ENCODE results near the gene ERG. TPM values are rescaled to one million over a fixed set of nuclear protein-coding genes. Genes with fewer than 3 reads are reported as not detected.

The ERG gene
- total and polyA plus RNA-seq, 9 of the 15 experiments (the other 6 are each of a cell fraction or from before 2014, with no cell fraction given), result 0.06 TPM; not detected in 8

DNA sequence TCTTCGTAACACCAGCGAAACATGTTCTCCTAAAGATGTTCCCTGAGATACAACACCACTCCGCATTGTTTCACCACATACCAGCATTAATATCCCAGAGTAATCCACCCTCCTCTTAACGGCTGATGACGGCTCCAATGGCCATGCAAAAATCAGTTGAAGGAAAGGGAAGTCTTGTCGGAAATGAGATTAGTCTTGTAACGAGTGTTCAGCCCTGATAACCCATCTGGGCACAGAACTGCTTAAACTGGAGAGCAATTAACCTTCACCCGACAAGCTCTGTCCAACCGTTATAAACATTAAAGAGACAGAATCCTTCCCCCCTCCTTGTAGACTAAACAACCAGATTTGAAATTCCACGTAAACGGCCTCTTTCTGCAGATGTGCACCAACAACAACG, 21.9 kb downstream of the ERG start (continued):
- TF ChIP-seq, protein P1, sequence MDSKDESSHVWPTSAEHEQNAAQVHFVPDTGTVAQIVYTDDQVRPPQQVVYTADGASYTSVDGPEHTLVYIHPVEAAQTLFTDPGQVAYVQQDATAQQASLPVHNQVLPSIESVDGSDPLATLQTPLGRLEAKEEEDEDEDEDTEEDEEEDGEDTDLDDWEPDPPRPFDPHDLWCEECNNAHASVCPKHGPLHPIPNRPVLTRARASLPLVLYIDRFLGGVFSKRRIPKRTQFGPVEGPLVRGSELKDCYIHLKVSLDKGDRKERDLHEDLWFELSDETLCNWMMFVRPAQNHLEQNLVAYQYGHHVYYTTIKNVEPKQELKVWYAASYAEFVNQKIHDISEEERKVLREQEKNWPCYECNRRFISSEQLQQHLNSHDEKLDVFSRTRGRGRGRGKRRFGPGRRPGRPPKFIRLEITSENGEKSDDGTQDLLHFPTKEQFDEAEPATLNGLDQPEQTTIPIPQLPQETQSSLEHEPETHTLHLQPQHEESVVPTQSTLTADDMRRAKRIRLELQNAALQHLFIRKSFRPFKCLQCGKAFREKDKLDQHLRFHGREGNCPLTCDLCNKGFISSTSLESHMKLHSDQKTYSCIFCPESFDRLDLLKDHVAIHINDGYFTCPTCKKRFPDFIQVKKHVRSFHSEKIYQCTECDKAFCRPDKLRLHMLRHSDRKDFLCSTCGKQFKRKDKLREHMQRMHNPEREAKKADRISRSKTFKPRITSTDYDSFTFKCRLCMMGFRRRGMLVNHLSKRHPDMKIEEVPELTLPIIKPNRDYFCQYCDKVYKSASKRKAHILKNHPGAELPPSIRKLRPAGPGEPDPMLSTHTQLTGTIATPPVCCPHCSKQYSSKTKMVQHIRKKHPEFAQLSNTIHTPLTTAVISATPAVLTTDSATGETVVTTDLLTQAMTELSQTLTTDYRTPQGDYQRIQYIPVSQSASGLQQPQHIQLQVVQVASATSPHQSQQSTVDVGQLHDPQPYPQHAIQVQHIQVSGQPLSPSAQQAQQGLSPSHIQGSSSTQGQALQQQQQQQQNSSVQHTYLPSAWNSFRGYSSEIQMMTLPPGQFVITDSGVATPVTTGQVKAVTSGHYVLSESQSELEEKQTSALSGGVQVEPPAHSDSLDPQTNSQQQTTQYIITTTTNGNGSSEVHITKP (IDR thresholded peaks at IDR 0.05; ENCODE audit: partially characterized antibody), result no peak
- TF ChIP-seq MYBL2 (IDR thresholded peaks at IDR 0.05; ENCODE audit: low read depth), result peak; percentile 72
- TF ChIP-seq MYBL2 (CRISPR knock-in tag; IDR thresholded peaks at IDR 0.05; ENCODE audit: borderline replicate concordance), result no peak
- no peak for TF ChIP-seq MBD1 (CRISPR knock-in tag; IDR thresholded peaks at IDR 0.05)
- no peak for TF ChIP-seq CBX1 (IDR thresholded peaks at IDR 0.05; ENCODE audit: low read depth)
- no peak for TF ChIP-seq ZFP1 (CRISPR knock-in tag; IDR thresholded peaks at IDR 0.05)
- TF ChIP-seq BRF2 (IDR thresholded peaks at IDR 0.05; ENCODE audit: borderline replicate concordance, insufficient read depth, insufficient read length), result no peak
- TF ChIP-seq TAF7 (tag; IDR thresholded peaks at IDR 0.05), result no peak
- no peak for TF ChIP-seq YBX1 (IDR thresholded peaks at IDR 0.05)
- no peak for TF ChIP-seq HCFC1 (IDR thresholded peaks at IDR 0.05; ENCODE audit: low read depth, low read length)
- no peak for TF ChIP-seq HDGF (IDR thresholded peaks at IDR 0.05)
- TF ChIP-seq, protein P2, sequence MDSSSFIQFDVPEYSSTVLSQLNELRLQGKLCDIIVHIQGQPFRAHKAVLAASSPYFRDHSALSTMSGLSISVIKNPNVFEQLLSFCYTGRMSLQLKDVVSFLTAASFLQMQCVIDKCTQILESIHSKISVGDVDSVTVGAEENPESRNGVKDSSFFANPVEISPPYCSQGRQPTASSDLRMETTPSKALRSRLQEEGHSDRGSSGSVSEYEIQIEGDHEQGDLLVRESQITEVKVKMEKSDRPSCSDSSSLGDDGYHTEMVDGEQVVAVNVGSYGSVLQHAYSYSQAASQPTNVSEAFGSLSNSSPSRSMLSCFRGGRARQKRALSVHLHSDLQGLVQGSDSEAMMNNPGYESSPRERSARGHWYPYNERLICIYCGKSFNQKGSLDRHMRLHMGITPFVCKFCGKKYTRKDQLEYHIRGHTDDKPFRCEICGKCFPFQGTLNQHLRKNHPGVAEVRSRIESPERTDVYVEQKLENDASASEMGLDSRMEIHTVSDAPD (CRISPR knock-in tag; IDR thresholded peaks at IDR 0.05), result no peak
- no peak for TF ChIP-seq CAMTA2 (CRISPR knock-in tag; conservative IDR thresholded peaks at IDR 0.05)
- peak; percentile 75; the same call in 1 of the 2 replicates for TF ChIP-seq LEF1 (IDR thresholded peaks at IDR 0.05)
- no peak for TF ChIP-seq KAT7 (CRISPR knock-in tag; IDR thresholded peaks at IDR 0.05; ENCODE audit: borderline replicate concordance)
- no peak for TF ChIP-seq SAFB (IDR thresholded peaks at IDR 0.05; ENCODE audit: borderline replicate concordance, low read depth, low read length)
- no peak for TF ChIP-seq E2F5 (CRISPR knock-in tag; IDR thresholded peaks at IDR 0.05)
- TF ChIP-seq ZNF586 (CRISPR knock-in tag; conservative IDR thresholded peaks at IDR 0.05), result no peak
- TF ChIP-seq ZNF121 (CRISPR knock-in tag; conservative IDR thresholded peaks at IDR 0.05), result no peak
- no peak for TF ChIP-seq ZFP36 (IDR thresholded peaks at IDR 0.05; ENCODE audit: low read depth, low read length, partially characterized antibody)
- no peak for TF ChIP-seq FOXA1 (IDR thresholded peaks at IDR 0.05; ENCODE audit: borderline replicate concordance)
- TF ChIP-seq ZNF584 (CRISPR knock-in tag; IDR thresholded peaks at IDR 0.05; ENCODE audit: low read depth), result peak; percentile 97
- no peak for TF ChIP-seq ZNF174 (CRISPR knock-in tag; IDR thresholded peaks at IDR 0.05)
